CD4-positive, CD25-positive, alpha-beta regulatory T cell (primary cell): ENCODE measurements around the gene OVCA2. TPM values are rescaled to one million over a fixed set of nuclear protein-coding genes. Genes with fewer than 3 reads are reported as not detected.

ENCODE experiments used
- ATAC-seq, 2 donors: fragments of 150-1000 bp; cut with Tn5 transposase; one replicate each; pipeline ENCODE4 v1.10.0; 2021; ENCODE audit warnings: low read depth in 2 of 2, moderate number of reproducible peaks in 2 of 2, moderate library complexity in 1 of 2
- DNase-seq, 3 donors: peaks; one replicate each; pipeline versions ENCODE4 v3.0.0 to v3.0.0-alpha.2; 2012 to 2022; ENCODE audit warnings: mixed read lengths in 1 of 3
- H3K27ac ChIP-seq: one replicate; pipeline ENCODE4 v1.7.0; 2013; ENCODE audit warnings: mild to moderate bottlenecking, low read length; ENCODE audit not compliant: insufficient read depth, poor library complexity, severe bottlenecking
- H3K27me3 ChIP-seq: one replicate; pipeline ENCODE4 v1.7.0; 2013; ENCODE audit warnings: low read length; ENCODE audit not compliant: control insufficient read depth, insufficient read depth
- H3K36me3 ChIP-seq: one replicate; pipeline ENCODE4 v1.7.0; 2013; ENCODE audit warnings: mild to moderate bottlenecking, low read length, moderate library complexity; ENCODE audit not compliant: control insufficient read depth, insufficient read depth
- H3K4me1 ChIP-seq: 2 replicates; pipeline ENCODE4 v1.7.0; 2013; ENCODE audit warnings: mild to moderate bottlenecking, low read length; ENCODE audit not compliant: insufficient read depth, control insufficient read depth, poor library complexity, severe bottlenecking
- H3K4me3 ChIP-seq: one replicate; pipeline ENCODE4 v1.7.0; 2013; ENCODE audit warnings: low read depth, mild to moderate bottlenecking, low read length, moderate library complexity
- H3K9me3 ChIP-seq, 2 experiments: 1 replicate in 1 of 2; 2 replicates in 1 of 2; pipeline ENCODE4 v1.7.0; 2013; ENCODE audit warnings: low read length in 2 of 2, mild to moderate bottlenecking in 1 of 2, moderate library complexity in 1 of 2; ENCODE audit not compliant: control insufficient read depth in 2 of 2
- H3K27ac Mint-ChIP-seq, 3 donors: one replicate each; pipeline ENCODE4 v1.8.0; 2020 to 2022; ENCODE audit warnings: mild to moderate bottlenecking in 3 of 3, mixed read lengths in 3 of 3, moderate library complexity in 2 of 3
- H3K27me3 Mint-ChIP-seq: one replicate; pipeline ENCODE4 v1.8.0; 2022; ENCODE audit warnings: mild to moderate bottlenecking, mixed read lengths
- H3K36me3 Mint-ChIP-seq: one replicate; pipeline ENCODE4 v1.8.0; 2020; ENCODE audit warnings: mixed read lengths
- H3K4me1 Mint-ChIP-seq, 4 donors: one replicate each; pipeline ENCODE4 v1.8.0; 2020 to 2022; ENCODE audit warnings: mixed read lengths in 4 of 4, mild to moderate bottlenecking in 1 of 4
- H3K4me3 Mint-ChIP-seq, 4 donors: one replicate each; pipeline ENCODE4 v1.8.0; 2020 to 2022; ENCODE audit warnings: mild to moderate bottlenecking in 4 of 4, mixed read lengths in 4 of 4, moderate library complexity in 3 of 4
- H3K9me3 Mint-ChIP-seq, 7 donors: one replicate each; pipeline ENCODE4 v1.8.0; 2020 to 2022; ENCODE audit warnings: mixed read lengths in 7 of 7, mild to moderate bottlenecking in 3 of 7, moderate library complexity in 2 of 7
- polyA plus RNA-seq, 4 donors: library from polyadenylated mRNA; unstranded; fragments of 300-500 nt; fragmentation: Illumina TruSeq; gene quantifications; one replicate each; pipeline ENCODE4 v1.2.3, GENCODE V29; 2021
- total RNA-seq: library from RNA; stranded (reverse); gene quantifications from one replicate; pipeline ENCODE4 v1.2.3, GENCODE V29; 2022

OVCA2 gene
- total and polyA plus RNA-seq, 5 donors from 2014 or later = 30.8 to 106 (median 76.0) TPM

DNA sequence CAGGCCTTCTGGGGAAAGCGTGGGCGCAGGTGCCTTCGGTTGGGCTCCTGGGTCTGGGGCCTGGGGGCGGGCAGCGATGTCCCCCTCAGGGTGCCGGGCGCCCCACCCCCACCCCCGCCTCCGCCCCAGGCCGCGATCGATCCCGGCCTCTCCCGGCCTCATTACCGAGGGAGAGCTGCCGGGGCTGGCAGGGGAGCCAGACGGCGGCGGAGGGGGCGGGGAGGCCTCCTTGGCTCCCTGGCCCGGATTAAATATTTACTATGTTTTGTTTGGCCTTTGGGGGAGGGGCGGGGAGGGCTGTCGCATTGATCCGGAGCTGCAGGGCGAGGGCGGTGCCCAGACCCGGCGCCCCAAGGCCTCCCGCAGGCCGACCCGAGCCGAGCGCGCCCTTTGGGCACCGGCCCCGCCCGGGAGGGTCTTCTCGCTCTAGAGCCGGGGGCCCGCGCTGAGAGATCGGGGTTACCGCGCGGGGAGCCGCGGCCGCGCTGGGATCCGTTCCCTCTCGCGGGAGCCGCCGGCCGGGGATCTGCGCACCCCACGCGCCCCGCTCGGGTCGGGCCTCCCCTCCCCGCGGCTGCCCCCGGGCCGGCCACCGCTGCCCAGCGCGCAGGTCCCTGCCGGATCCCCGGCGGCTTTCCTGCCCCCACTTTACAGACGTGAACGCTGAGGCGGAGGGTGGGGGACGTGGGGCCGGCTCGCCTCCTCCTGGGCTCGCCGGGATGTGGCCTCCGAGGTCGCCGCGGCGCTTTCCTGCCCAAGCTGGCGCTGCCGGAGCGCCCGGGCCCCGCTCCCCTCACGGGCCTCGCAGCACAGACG is 43.7 kb upstream of the OVCA2 start:
- Mint-ChIP-seq H3K9me3 (peaks cover 0 to 2% (median 0%) of the 10 kb centered on the region in 7 donors), H3K4me1 (peaks cover 0 to 6% (median 0%) of the 10 kb centered on the region in 4 donors), H3K27ac (no peak overlapping the region), H3K4me3 (no peak overlapping the region), H3K27me3 (peaks cover 63% of the 10 kb centered on the region), H3K36me3 (peaks cover 4% of the 10 kb centered on the region)
- H3K36me3 ChIP-seq = no peaks in the 10 kb centered on the region
- H3K9me3 ChIP-seq = no peaks in the 10 kb centered on the region
- H3K4me1 ChIP-seq = peaks cover 8% of the 10 kb centered on the region
- peaks cover 7% of the 10 kb centered on the region for H3K27me3 ChIP-seq
- ATAC-seq (no peak), DNase-seq (no peak)
- no peak overlapping the region for H3K27ac ChIP-seq
- H3K4me3 ChIP-seq = no peak overlapping the region

DNA sequence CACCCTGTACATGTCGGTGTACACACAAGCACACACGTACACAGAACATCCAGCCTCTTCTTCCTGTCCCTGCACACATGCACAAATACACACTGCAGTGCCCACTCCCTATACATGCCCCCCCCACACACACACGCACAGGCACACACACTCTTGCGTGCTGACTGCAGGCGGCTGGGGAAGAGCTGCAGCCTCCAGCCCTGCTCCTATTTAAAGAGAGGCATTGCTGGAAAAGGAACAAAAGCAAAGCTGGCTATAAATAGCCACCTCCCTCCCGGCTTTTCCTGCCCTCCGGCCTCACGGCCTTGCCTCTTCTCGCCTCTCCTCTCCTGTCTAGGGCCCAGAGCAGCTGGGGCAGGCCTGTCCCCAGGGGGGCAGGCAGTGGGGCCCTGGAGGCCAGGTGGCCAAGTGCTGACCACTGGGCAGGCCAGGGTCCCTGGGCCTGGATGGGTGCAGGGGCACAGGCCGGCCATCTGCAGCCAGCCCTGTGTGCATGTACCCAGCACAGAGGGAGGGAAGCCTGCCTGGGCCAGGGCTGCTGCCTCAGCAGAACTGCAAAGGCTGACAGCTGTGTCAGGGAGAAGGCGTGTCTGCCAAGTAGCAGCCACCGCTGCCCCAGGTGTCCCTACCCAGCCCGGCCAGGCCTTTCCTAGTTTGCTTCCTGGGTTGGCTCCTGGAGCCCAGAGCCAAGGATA is 42.1 kb upstream of the OVCA2 start:
- ATAC-seq (no peak), DNase-seq (no peak)
- Mint-ChIP-seq H3K9me3 (peaks cover 0 to 2% (median 0%) of the 10 kb centered on the region in 7 donors), H3K36me3 (peaks cover 4% of the 10 kb centered on the region), H3K27me3 (peaks cover 59% of the 10 kb centered on the region), H3K27ac (no peak overlapping the region), H3K4me3 (peak overlapping the region in 2 of 4 donors; percentile 48 to 81), H3K4me1 (peaks cover 0 to 6% (median 0%) of the 10 kb centered on the region in 4 donors)
- Histone ChIP-seq H3K36me3 (no peaks in the 10 kb centered on the region), H3K4me3 (no peak overlapping the region), H3K27me3 (peaks cover 7% of the 10 kb centered on the region), H3K27ac (no peak overlapping the region), H3K4me1 (peaks cover 8% of the 10 kb centered on the region), H3K9me3 (no peaks in the 10 kb centered on the region)

DNA sequence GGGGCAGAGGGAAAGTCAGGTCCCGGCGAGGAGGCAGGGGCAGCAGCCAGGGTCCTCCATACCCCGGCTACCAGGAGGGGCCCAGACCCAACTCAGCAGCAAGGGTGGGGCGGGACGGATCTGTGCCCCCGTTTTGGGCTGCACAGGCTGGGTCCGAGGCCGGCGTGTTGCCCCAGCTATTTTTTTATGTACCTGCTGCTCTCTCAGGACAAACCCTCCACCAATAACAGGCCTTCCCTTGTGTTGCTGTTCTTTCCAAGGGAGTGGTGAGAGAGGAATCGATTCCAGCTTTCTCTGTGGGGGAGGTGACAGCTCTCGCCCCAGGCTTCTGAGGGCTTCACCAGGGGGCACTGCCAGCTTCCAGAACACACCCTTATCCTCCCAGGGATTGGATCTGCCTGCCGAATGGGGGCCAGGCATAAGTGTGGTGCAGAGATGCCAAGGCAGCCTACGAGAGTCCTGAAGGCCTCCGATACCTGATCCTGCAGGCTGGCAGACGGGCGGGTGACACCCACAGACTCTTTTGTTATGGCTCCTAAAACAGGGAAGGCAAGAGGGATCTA is 39.0 kb upstream of the OVCA2 start:
- Mint-ChIP-seq H3K4me3 (no peak overlapping the region), H3K9me3 (peaks cover 0 to 1% (median 0%) of the 10 kb centered on the region in 7 donors), H3K4me1 (peaks cover 0 to 6% (median 0%) of the 10 kb centered on the region in 4 donors), H3K36me3 (no peaks in the 10 kb centered on the region), H3K27me3 (peaks cover 43% of the 10 kb centered on the region), H3K27ac (no peak overlapping the region)
- H3K36me3 ChIP-seq = no peaks in the 10 kb centered on the region
- ATAC-seq = no peak
- no peak for DNase-seq
- no peaks in the 10 kb centered on the region for H3K9me3 ChIP-seq
- H3K4me1 ChIP-seq = peaks cover 8% of the 10 kb centered on the region
- H3K27ac ChIP-seq = no peak overlapping the region
- no peaks in the 10 kb centered on the region for H3K27me3 ChIP-seq
- no peak overlapping the region for H3K4me3 ChIP-seq

DNA sequence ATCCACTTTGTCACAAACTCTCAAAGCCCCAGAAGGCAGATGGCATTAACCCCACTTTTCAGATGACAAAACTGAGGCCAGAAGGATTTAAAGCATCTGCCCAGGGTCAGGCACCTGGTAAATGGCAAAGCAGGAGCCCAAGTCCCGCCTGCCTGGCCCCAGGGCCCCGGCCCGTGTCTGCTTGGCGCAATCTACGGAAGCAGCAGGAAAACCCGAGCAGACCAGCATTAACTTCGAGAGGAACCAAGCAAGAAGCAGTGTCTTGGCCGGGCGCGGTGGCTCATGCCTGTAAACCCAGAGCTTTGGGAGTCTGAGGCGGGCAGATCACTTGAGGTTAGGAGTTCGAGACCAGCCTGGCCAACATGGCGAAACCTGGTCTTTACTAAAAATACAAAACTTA is 38.3 kb upstream of the OVCA2 start:
- ATAC-seq (no peak), DNase-seq (no peak)
- Mint-ChIP-seq H3K27ac (no peak overlapping the region), H3K36me3 (no peaks in the 10 kb centered on the region), H3K9me3 (peaks cover 0 to 1% (median 0%) of the 10 kb centered on the region in 7 donors), H3K4me3 (no peak overlapping the region), H3K4me1 (peaks cover 0 to 6% (median 0%) of the 10 kb centered on the region in 4 donors), H3K27me3 (peaks cover 44% of the 10 kb centered on the region)
- no peaks in the 10 kb centered on the region for H3K27me3 ChIP-seq
- H3K36me3 ChIP-seq = no peaks in the 10 kb centered on the region
- no peak overlapping the region for H3K4me3 ChIP-seq
- H3K27ac ChIP-seq = no peak overlapping the region
- peaks cover 2% of the 10 kb centered on the region for H3K4me1 ChIP-seq
- no peaks in the 10 kb centered on the region for H3K9me3 ChIP-seq

DNA sequence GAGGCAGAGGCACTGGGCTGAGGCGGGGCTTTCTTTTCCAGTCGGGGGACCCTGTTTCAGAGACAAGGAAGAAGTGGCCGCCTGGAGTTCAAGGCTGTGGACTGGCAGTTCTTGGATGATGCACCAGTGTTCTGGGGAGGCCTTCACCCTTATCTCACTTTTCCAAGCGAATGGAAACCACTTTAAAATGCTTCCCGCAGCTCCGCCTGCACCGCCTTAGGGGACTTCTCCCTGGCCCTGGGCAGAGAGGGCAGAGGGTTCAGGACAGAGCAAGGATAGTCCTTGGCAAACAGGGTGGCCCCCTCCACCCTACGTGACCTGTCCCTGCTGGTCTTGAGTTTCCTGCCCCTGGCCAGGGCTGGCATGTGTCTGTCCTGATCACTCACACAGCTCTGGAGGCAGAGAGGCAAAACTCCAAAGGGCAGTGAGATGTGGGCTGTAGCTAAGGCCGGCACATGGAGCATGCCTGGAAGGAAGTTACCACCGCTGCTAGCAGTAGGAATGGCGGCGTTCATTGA is 37.3 kb upstream of the OVCA2 start:
- Histone ChIP-seq H3K36me3 (no peaks in the 10 kb centered on the region), H3K4me3 (no peak overlapping the region), H3K9me3 (no peaks in the 10 kb centered on the region), H3K27ac (no peak overlapping the region), H3K4me1 (no peaks in the 10 kb centered on the region), H3K27me3 (no peaks in the 10 kb centered on the region)
- no peak overlapping the region for H3K4me3 Mint-ChIP-seq
- peaks cover 0 to under 1% (median 0%) of the 10 kb centered on the region in 4 donors for H3K4me1 Mint-ChIP-seq
- DNase-seq = no peak
- no peak overlapping the region for H3K27ac Mint-ChIP-seq
- ATAC-seq = no peak
- peaks cover 39% of the 10 kb centered on the region for H3K27me3 Mint-ChIP-seq
- H3K9me3 Mint-ChIP-seq = no peaks in the 10 kb centered on the region
- H3K36me3 Mint-ChIP-seq = no peaks in the 10 kb centered on the region

DNA sequence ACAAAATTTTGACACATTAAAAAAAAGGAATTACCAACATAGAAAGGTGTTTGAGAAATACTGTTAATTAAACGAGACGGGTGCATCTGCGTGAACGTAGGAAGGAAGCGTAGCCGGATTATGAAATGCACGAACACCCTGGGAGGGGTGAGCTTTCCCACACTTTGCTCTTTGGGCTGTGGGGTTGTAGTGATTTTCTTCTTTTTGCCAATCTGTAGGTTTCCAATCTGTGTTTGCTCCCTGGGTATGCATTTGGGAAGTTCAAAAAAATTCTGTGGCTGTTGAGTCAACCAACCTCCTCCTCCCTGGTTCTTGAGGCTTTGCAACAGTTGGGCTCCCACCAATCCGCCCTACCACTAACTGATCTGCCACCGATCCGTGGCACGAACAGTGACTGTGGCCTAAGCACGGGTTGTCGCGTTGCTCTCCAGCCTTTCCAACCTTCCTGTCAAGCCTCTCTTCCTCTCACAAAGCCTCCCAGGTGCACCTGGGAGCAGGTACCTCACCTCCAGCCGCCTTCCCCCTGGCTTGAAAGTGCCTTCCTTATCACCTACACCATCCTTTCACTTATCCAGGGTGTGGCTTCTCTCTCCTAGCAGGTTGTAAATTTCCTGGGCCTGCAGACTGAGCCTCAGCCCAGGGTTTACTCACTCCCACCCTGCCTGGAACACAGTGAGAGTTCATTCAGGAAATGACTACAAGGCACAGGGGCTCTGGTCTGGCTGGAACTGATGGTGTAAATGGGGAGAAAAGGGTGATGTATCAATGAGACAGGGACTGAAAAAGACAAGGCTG is 33.3 kb upstream of the OVCA2 start:
- DNase-seq (no peak), ATAC-seq (no peak)
- H3K4me1 ChIP-seq = no peaks in the 10 kb centered on the region
- Mint-ChIP-seq H3K4me3 (no peak overlapping the region), H3K9me3 (no peaks in the 10 kb centered on the region), H3K27me3 (peaks cover 19% of the 10 kb centered on the region), H3K27ac (no peak overlapping the region), H3K4me1 (no peaks in the 10 kb centered on the region), H3K36me3 (no peaks in the 10 kb centered on the region)
- H3K4me3 ChIP-seq = no peak overlapping the region
- H3K27ac ChIP-seq = no peak overlapping the region
- no peaks in the 10 kb centered on the region for H3K36me3 ChIP-seq
- H3K27me3 ChIP-seq = no peaks in the 10 kb centered on the region
- H3K9me3 ChIP-seq = no peaks in the 10 kb centered on the region

DNA sequence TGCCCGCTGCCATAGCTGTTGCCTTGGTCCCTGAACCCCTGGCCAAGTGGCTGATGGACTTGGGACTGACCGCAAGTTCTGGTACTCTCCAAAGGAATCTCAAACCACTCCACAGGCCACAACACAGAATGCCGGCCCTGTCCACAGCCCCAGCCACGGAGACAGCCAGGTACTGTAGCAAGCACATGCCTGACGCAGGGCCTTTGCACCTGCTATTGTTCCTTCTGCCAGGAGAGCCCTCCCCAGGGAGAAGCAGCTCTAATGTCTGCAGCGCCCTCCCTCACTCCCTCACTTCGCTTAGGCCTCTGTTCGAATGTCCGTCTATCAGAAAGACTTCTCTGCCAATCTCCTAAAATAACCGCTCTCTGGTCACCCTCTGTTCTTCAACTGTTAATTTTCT is 32.1 kb upstream of the OVCA2 start:
- DNase-seq = no peak
- Mint-ChIP-seq H3K9me3 (no peaks in the 10 kb centered on the region), H3K27ac (no peak overlapping the region), H3K4me1 (no peaks in the 10 kb centered on the region), H3K27me3 (peaks cover 26% of the 10 kb centered on the region), H3K4me3 (no peak overlapping the region), H3K36me3 (no peaks in the 10 kb centered on the region)
- H3K27me3 ChIP-seq = no peaks in the 10 kb centered on the region
- H3K9me3 ChIP-seq = no peaks in the 10 kb centered on the region
- no peaks in the 10 kb centered on the region for H3K36me3 ChIP-seq
- no peaks in the 10 kb centered on the region for H3K4me1 ChIP-seq
- no peak for ATAC-seq
- H3K4me3 ChIP-seq = no peak overlapping the region
- H3K27ac ChIP-seq = no peak overlapping the region
